ENCODE results near the gene ADAMTS18. TPM values are rescaled to one million over a fixed set of nuclear protein-coding genes. Genes with fewer than 3 reads are reported as not detected.

ADAMTS18 gene
- total RNA-seq, 4 donors from 2014 or later = 0.10 to 0.42 (median 0.16) TPM; not detected in 1

GRCh38 chr16:77452243-77452642, 17.4 kb upstream of the ADAMTS18 start:
- no peaks in the 10 kb centered on the region for H3K36me3 ChIP-seq
- H3K27me3 ChIP-seq = peaks cover 2% of the 10 kb centered on the region
- no peaks in the 10 kb centered on the region for H3K4me1 ChIP-seq
- TF ChIP-seq EP300 (IDR thresholded peaks at IDR 0.05) (no peak), POLR2A (IDR thresholded peaks at IDR 0.05) (no peak), CTCF (IDR thresholded peaks at IDR 0.05) (no peak), POLR2AphosphoS5 (IDR thresholded peaks at IDR 0.05) (no peak)
- H3K9me3 ChIP-seq = no peaks in the 10 kb centered on the region
- H3K4me3 ChIP-seq = no peak overlapping the region
- H3K27ac ChIP-seq = no peak overlapping the region
- WGBS = 94% methylated on average over 3 of the region's 3 CpGs
- DNase-seq (ENCODE audit: low spot score in 2 of 2) = no peak

GRCh38 chr16:77450790-77451487, 16.1 kb upstream of the ADAMTS18 start:
- no peaks in the 10 kb centered on the region for H3K9me3 ChIP-seq
- H3K27me3 ChIP-seq = peaks cover 2% of the 10 kb centered on the region
- TF ChIP-seq EP300 (IDR thresholded peaks at IDR 0.05) (no peak), POLR2AphosphoS5 (IDR thresholded peaks at IDR 0.05) (no peak), CTCF (IDR thresholded peaks at IDR 0.05) (no peak), POLR2A (IDR thresholded peaks at IDR 0.05) (no peak)
- no peaks in the 10 kb centered on the region for H3K4me1 ChIP-seq
- no peaks in the 10 kb centered on the region for H3K36me3 ChIP-seq
- DNase-seq (ENCODE audit: low spot score in 2 of 2) = no peak
- H3K4me3 ChIP-seq = no peak overlapping the region
- H3K27ac ChIP-seq = no peak overlapping the region
- 29% methylated on average over 5 of the region's 5 CpGs for WGBS

- H3K4me1 ChIP-seq = no peaks in the 10 kb centered on the region
- H3K27ac ChIP-seq = no peak overlapping the region
- H3K27me3 ChIP-seq = peaks cover 7% of the 10 kb centered on the region
- no peaks in the 10 kb centered on the region for H3K36me3 ChIP-seq
- no peak overlapping the region for H3K4me3 ChIP-seq
- no peak for TF ChIP-seq CTCF (IDR thresholded peaks at IDR 0.05)
- TF ChIP-seq POLR2AphosphoS5 (IDR thresholded peaks at IDR 0.05) = no peak
- no peak for TF ChIP-seq POLR2A (IDR thresholded peaks at IDR 0.05)
- no peak for TF ChIP-seq EP300 (IDR thresholded peaks at IDR 0.05)
- no peaks in the 10 kb centered on the region for H3K9me3 ChIP-seq
- no peak for DNase-seq (ENCODE audit: low spot score in 2 of 2)
Observed at GRCh38 chr16:77449208-77449607, 14.4 kb upstream of the ADAMTS18 start.

- TF ChIP-seq POLR2A (IDR thresholded peaks at IDR 0.05) (no peak), CTCF (IDR thresholded peaks at IDR 0.05) (no peak), POLR2AphosphoS5 (IDR thresholded peaks at IDR 0.05) (no peak), EP300 (IDR thresholded peaks at IDR 0.05) (no peak)
- Histone ChIP-seq H3K4me3 (no peak overlapping the region), H3K27me3 (peaks cover 5% of the 10 kb centered on the region), H3K4me1 (no peaks in the 10 kb centered on the region), H3K36me3 (no peaks in the 10 kb centered on the region), H3K27ac (no peak overlapping the region), H3K9me3 (no peaks in the 10 kb centered on the region)
- no peak for DNase-seq (ENCODE audit: low spot score in 2 of 2)
- 81% methylated on average over 2 of the region's 2 CpGs for WGBS
Observed at GRCh38 chr16:77445324-77445723, 10.5 kb upstream of the ADAMTS18 start.

- DNase-seq (ENCODE audit: low spot score in 2 of 2) = no peak
- H3K4me3 ChIP-seq = no peak overlapping the region
- H3K27ac ChIP-seq = no peak overlapping the region
- peaks cover 5% of the 10 kb centered on the region for H3K27me3 ChIP-seq
- no peaks in the 10 kb centered on the region for H3K9me3 ChIP-seq
- no peaks in the 10 kb centered on the region for H3K36me3 ChIP-seq
- no peak for TF ChIP-seq CTCF (IDR thresholded peaks at IDR 0.05)
- 23% methylated on average over 1 of the region's 1 CpG for WGBS
- no peaks in the 10 kb centered on the region for H3K4me1 ChIP-seq
Observed at GRCh38 chr16:77444147-77444460, 9.3 kb upstream of the ADAMTS18 start.

Data from suprapubic skin (tissue), 4 donors.